Pancreas (tissue), 10 donors: ENCODE data around the gene LIMS1. TPM values are rescaled to one million over a fixed set of nuclear protein-coding genes. Genes with fewer than 3 reads are reported as not detected.
A peak's percentile ranks its signal among the peaks of the same experiment; 100 is the strongest.

Experiments used
- ATAC-seq, 4 donors: fragments of 200-7000 bp; cut with Tn5 transposase; one replicate each; pipeline versions ENCODE4 v1.8.0 to v1.9.1; 2020; ENCODE audit warnings: mild to moderate bottlenecking in 4 of 4, moderate library complexity in 4 of 4
- DNase-seq, 6 donors: peaks; one replicate each; pipeline ENCODE4 v3.0.0-alpha.2; 2020
- FAIRE-seq: peaks from 2 replicates; lab custom pipeline; 2012; peaks lifted over from hg19 to GRCh38; lab: Jason Lieb, UNC
- H3K27ac ChIP-seq, 4 donors: fragments of 200-600 bp; sonication (generic); 1 replicate in 3 of 4; 2 replicates in 1 of 4; pipeline versions ENCODE4 v1.5.0 to v1.8.0; 2020
- H3K27me3 ChIP-seq, 4 donors: fragments of 200-600 bp; one replicate each; pipeline ENCODE4 v1.8.0; 2021
- H3K36me3 ChIP-seq, 3 donors: fragments of 200-600 bp; sonication (generic) in 1 of 3; one replicate each; pipeline versions ENCODE4 v1.5.0 to v1.8.0; 2020 to 2021
- H3K4me1 ChIP-seq, 3 donors: fragments of 200-600 bp; one replicate each; pipeline ENCODE4 v1.8.0; 2021
- H3K4me3 ChIP-seq, 4 donors: fragments of 200-600 bp; sonication (generic) in 2 of 4; one replicate each; pipeline versions ENCODE4 v1.5.0 to v1.8.0; 2020 to 2021
- H3K9me3 ChIP-seq, 4 donors: fragments of 200-600 bp; one replicate each; pipeline ENCODE4 v1.8.0; 2021
- CTCF ChIP-seq, 4 donors: fragments of 200-600 bp; sonication (generic) in 3 of 4; IDR thresholded peaks; one replicate each; pipeline versions ENCODE4 v1.5.0 to v1.8.0; 2021; ENCODE audit warnings: antibody characterized with exemption in 4 of 4
- WGBS, 2 donors: extraction: QIAGEN DNeasy Blood & Tissue Kit; methylation state at CpG; one replicate each; pipeline ENCODE4 v1.1.7; 2013; 5-methylcytosine and 5-hydroxymethylcytosine counted together
- intact Hi-C, 3 donors: fragments of 100-400 bp; cut with DNase I; formaldehyde crosslinking; loops; one replicate each; pipeline versions ENCODE4 v1.11.1 to v1.14.2; 2022
- polyA plus RNA-seq, 2 donors: library from polyadenylated mRNA; stranded (reverse); fragments of 200-250 nt; gene quantifications; one replicate each; pipeline ENCODE4 v1.2.3, GENCODE V29; 2013
- total RNA-seq, 6 donors: library from RNA; stranded (reverse); fragmentation: NEBNext Ultra II Directional in 4 of 6; extraction: Animal tissue kit (Norgen Biotek cat#: 25700) in 4 of 6; gene quantifications; one replicate each; pipeline versions ENCODE4 v1.2.1 to v1.2.4, GENCODE V29; 2021 to 2023
- donor health status: healthy with polysubstance abuse.
- donor health status: DM: no; HTN: no; CAD: no; lungs with moderate emphysema.
- donor health status: DM: no; HTN: no; CAD: no.
- donor health status: control.
- donor health status: control.
- donor health status: Bipolar disorder and iron deficiency.
- donor health status: DM: yes; HTN: yes; CAD: no.
- donor health status: DM: no; HTN: no; CAD: no.
- donor health status: DM: no; HTN: no; CAD: no.
- donor health status: DM: yes; HTN: yes; CAD: no.

LIMS1 gene
- total and polyA plus RNA-seq, 8 donors: 7.9 to 45.7 (median 17.4) TPM

GRCh38 chr2:108587621-108588020, 53.4 kb downstream of the LIMS1 start:
- Histone ChIP-seq H3K27me3 (no peaks in the 10 kb centered on the region), H3K9me3 (no peaks in the 10 kb centered on the region), H3K4me1 (peaks cover 20 to 37% (median 28%) of the 10 kb centered on the region in 3 donors), H3K36me3 (no peaks in the 10 kb centered on the region), H3K27ac (peak overlapping the region in 2 of 4 donors; percentile 66 to 80), H3K4me3 (no peak overlapping the region)
- no peak for TF ChIP-seq CTCF (IDR thresholded peaks at IDR 0.05)
- intact Hi-C loops: loop anchor here in 1 of 3 donors (10.0 kb wide), 1 partner anchor 233 kb away; no protein-coding TSS in a partner anchor
- peak; percentile 50 to 74 (median 64) for ATAC-seq
- WGBS, 2 donors: 35 to 59% methylated on average over 6 of the region's 6 CpGs
- FAIRE-seq: no peak
- peak in 2 of 6 donors; percentile 28 to 29 for DNase-seq

DNA sequence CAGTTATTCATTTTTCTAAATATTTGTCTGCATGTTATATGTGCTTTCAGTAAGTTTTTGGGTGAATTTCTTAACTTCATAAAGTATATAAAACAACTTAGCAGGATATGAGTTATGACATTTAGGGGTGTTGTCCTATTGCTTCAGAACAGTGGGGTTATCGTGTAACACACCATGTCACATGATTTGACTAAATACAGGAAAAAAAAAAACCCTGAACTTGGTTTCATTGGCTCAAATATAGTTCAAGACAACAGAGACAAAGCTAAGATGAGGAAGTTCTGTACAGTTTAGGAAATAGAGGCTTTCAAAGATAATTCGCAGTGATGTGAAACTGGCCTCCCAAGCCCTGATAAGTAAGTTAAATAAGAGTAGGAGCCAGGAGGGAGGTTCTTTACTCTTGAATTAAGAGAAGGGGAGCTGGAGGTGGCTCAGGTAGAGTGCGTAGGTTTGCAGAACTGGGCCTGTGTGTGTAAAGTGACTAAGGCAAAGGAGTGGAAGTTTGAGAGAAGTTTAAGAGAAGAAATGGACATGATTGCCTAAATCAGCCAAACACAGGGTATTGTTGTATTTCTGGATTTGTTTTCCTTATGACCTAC, 53.9 kb downstream of the LIMS1 start:
- DNase-seq: no peak
- no peak overlapping the region for H3K4me3 ChIP-seq
- H3K36me3 ChIP-seq: no peaks in the 10 kb centered on the region
- peak; percentile 54 to 69 (median 66) for ATAC-seq
- no peak for FAIRE-seq
- H3K27ac ChIP-seq: peak overlapping the region in 2 of 4 donors; percentile 66 to 80
- peaks cover 20 to 39% (median 28%) of the 10 kb centered on the region in 3 donors for H3K4me1 ChIP-seq
- H3K27me3 ChIP-seq: no peaks in the 10 kb centered on the region
- TF ChIP-seq CTCF (IDR thresholded peaks at IDR 0.05): no peak
- intact Hi-C loops: loop anchor here in 1 of 3 donors (10.0 kb wide), 1 partner anchor 233 kb away; no protein-coding TSS in a partner anchor
- no peaks in the 10 kb centered on the region for H3K9me3 ChIP-seq
- WGBS, 2 donors: 20 to 31% methylated on average over 3 of the region's 3 CpGs

- Histone ChIP-seq H3K27ac (peak overlapping the region in 2 of 4 donors; percentile 66 to 80), H3K36me3 (no peaks in the 10 kb centered on the region), H3K9me3 (no peaks in the 10 kb centered on the region), H3K4me1 (peaks cover 24 to 45% (median 28%) of the 10 kb centered on the region in 3 donors), H3K27me3 (no peaks in the 10 kb centered on the region), H3K4me3 (no peak overlapping the region)
- FAIRE-seq: no peak
- DNase-seq: no peak
- intact Hi-C loops: loop anchor here in 1 of 3 donors (10.0 kb wide), 1 partner anchor 235 kb away; no protein-coding TSS in a partner anchor
- ATAC-seq: no peak
- no peak for TF ChIP-seq CTCF (IDR thresholded peaks at IDR 0.05)
Measured at GRCh38 chr2:108589372-108589771, 55.1 kb downstream of the LIMS1 start.

DNA sequence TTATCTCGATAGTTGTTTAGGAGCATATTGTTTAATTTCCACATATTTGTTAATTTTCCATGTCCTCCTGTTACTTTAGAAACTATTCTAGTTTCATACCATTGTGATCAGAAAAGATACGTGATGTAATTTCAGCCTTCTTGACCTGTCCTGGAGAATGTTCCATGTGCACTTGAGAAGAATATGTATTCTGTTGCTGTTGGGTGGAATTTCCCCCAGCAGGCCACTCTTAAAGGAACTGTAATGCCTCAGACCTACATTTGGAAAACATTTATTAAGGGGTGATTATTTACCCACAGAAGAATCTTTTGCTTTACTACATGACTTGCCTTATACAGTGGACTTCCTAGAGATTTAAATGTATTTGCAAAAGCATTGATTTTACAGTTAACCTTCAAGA, 55.5 kb downstream of the LIMS1 start:
- TF ChIP-seq CTCF (IDR thresholded peaks at IDR 0.05): no peak
- FAIRE-seq (no peak), ATAC-seq (no peak), DNase-seq (no peak)
- Histone ChIP-seq H3K9me3 (no peaks in the 10 kb centered on the region), H3K4me1 (peaks cover 24 to 47% (median 28%) of the 10 kb centered on the region in 3 donors), H3K36me3 (no peaks in the 10 kb centered on the region), H3K4me3 (no peak overlapping the region), H3K27me3 (no peaks in the 10 kb centered on the region), H3K27ac (peak overlapping the region in 1 of 4 donors; percentile 80)
- 78 to 79% methylated on average over 2 of the region's 2 CpGs for WGBS, 2 donors
- intact Hi-C loops: loop anchor here in 1 of 3 donors (10.0 kb wide), 1 partner anchor 235 kb away; no protein-coding TSS in a partner anchor

GRCh38 chr2:108591163-108591562, 56.9 kb downstream of the LIMS1 start:
- TF ChIP-seq CTCF (IDR thresholded peaks at IDR 0.05): no peak
- Histone ChIP-seq H3K27me3 (no peaks in the 10 kb centered on the region), H3K9me3 (no peaks in the 10 kb centered on the region), H3K4me3 (no peak overlapping the region), H3K36me3 (no peaks in the 10 kb centered on the region), H3K4me1 (peaks cover 24 to 52% (median 28%) of the 10 kb centered on the region in 3 donors), H3K27ac (peak overlapping the region in 1 of 4 donors; percentile 5)
- ATAC-seq (no peak), FAIRE-seq (no peak), DNase-seq (no peak)
- 88 to 89% methylated on average over 6 of the region's 6 CpGs for WGBS, 2 donors
- intact Hi-C loops: no loop called here
